ENCODE data around the gene KIAA1549.

KIAA1549 gene

DNA sequence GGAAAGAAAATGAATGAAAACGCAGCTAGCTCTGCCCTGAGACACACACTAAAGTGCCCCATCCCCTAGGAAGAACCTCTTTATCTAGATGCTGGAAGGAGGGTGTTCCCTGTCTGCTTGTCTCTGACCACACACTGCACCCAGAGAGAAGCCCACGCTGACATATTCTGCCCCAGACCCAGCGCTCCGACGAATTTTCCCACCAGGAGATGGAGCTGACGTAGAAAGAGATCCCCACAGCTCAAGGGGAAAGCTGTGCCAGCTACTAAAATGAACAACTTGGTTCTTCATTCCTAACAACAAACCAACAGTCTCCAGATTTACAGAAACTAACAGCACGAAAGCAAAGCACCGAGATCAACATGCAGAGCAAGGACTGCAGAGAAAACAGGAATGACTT, 73.3 kb downstream of the KIAA1549 start:
- no peak for TF ChIP-seq CTCF (IDR thresholded peaks at IDR 0.05)

DNA sequence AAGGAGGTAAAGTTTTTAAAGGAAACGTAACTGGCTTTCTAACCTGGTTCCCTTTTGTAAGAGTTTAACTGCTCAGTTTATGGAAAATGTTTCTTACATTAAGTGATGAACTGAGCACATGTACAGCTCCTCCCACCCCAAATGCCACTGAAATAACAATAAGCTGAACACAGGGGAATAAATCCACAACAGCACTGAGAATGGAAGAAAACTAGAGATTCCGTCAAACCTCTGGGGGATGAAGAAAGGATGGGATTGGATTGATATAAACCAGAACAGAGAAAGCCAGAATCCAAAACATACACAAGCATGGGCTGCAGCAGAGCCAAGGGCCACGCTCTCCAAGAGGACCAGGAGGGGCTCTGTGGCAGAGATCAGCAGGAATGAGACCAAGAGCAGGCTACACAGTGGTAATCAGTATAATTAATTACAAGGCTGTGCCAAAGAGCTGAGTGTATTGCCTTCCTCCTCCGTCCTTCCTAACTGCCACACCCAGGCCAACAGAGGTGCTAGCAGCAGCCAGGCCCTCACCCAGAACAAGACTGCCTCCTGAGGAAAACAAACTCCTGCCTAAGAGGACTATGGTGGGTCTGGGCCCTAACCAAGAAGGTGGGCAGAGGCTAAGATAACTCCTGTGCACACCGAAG, 73.9 kb downstream of the KIAA1549 start:
- TF ChIP-seq CTCF (IDR thresholded peaks at IDR 0.05), result no peak

- TF ChIP-seq CTCF (IDR thresholded peaks at IDR 0.05), result no peak
Observed at GRCh38 chr7:138903859-138904435, 77.2 kb downstream of the KIAA1549 start.

- TF ChIP-seq CTCF (IDR thresholded peaks at IDR 0.05), result no peak
Observed at GRCh38 chr7:138903186-138903820, 77.9 kb downstream of the KIAA1549 start.

GRCh38 chr7:138902161-138902560, 79.0 kb downstream of the KIAA1549 start:
- no peak for TF ChIP-seq CTCF (IDR thresholded peaks at IDR 0.05)

DNA sequence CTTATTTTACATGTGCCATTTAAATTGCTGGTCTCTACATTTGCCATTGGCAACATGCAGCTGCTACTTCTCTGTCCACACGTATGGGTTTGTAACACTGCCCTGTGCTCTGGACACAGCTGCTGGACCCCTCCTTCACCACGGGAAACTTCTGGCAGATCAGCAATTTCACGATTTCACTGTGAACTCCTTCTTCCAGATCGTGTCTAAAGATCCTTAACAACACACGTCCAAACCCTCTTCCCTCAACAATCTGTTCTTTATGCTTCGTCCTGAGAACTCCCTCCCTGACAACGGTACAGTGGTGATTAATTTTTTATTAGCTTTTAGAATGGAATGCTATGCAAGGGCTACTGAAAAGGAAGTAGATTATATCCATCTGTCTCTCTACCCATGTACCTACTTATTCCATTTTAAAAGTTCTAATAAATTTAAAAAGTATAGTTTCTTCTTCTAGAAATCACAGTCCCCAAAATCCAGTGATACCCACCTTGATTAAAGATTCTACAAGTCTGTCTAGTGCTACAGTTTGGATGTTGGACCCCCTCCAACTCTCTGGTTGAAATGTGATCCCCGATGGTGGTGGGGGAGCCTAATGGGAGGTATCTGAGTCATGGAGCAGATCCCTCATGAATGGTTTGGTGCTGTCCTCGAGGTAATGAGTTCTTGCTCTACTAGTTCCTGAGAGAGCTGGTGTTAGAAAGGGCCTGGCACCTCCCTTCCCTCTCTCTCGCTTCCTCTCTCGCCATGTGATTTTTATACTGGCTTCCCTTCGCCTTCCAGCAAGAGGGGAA, 81.0 kb downstream of the KIAA1549 start:
- no peak for TF ChIP-seq CTCF (IDR thresholded peaks at IDR 0.05)

DNA sequence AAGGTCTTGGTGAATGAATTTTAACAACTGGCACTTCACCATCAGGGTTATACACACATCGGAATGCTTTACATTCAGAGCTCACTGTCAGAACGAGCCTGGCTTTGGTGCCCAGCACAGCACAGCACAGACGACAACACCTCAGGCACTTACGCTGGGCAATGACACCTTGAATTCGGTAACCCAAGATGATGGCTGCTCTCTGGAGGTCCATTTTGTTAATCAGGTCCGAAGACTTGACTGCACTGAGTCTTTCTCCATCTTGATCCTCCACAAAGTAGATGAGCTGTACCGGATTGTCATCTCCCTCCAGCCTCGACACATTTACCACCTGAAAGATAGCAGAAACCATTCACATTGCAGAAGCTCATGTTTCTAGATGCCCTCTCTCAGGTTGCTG, 82.4 kb downstream of the KIAA1549 start:
- no peak for TF ChIP-seq CTCF (IDR thresholded peaks at IDR 0.05)
